Iris pigment epithelial cell (primary cell): Measurements from ENCODE around the gene SDC4.

ENCODE experiments used
- DNase-seq: peaks from one replicate; pipeline ENCODE4 v3.0.0-alpha.2; 2011; ENCODE audit warnings: low read depth

Gene SDC4, protein sequence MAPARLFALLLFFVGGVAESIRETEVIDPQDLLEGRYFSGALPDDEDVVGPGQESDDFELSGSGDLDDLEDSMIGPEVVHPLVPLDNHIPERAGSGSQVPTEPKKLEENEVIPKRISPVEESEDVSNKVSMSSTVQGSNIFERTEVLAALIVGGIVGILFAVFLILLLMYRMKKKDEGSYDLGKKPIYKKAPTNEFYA

GRCh38 chr20:45347936-45348778, at the start of gene SDC4:
SDC4 (minus strand) TSS chr20:45348424; CDS start chr20:45348384, 40 bp downstream.
- DNase-seq = peak; percentile 62

DNA sequence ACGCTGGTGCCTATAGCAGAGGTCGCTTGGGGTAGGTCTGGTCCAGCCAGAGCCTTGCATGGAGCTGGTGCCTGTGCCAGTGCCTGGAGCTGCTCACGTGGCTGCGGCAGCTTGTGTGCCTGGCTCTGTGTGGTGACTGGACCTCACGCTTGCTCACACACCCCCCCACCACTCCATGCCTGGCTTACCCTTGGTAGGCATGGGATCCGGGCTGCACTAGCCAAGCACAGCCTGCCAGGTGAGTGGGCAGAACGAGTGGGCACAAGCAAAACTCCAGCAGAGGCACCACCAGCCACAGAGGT, 46.8 kb upstream of the SDC4 start:
- no peak for DNase-seq

DNA sequence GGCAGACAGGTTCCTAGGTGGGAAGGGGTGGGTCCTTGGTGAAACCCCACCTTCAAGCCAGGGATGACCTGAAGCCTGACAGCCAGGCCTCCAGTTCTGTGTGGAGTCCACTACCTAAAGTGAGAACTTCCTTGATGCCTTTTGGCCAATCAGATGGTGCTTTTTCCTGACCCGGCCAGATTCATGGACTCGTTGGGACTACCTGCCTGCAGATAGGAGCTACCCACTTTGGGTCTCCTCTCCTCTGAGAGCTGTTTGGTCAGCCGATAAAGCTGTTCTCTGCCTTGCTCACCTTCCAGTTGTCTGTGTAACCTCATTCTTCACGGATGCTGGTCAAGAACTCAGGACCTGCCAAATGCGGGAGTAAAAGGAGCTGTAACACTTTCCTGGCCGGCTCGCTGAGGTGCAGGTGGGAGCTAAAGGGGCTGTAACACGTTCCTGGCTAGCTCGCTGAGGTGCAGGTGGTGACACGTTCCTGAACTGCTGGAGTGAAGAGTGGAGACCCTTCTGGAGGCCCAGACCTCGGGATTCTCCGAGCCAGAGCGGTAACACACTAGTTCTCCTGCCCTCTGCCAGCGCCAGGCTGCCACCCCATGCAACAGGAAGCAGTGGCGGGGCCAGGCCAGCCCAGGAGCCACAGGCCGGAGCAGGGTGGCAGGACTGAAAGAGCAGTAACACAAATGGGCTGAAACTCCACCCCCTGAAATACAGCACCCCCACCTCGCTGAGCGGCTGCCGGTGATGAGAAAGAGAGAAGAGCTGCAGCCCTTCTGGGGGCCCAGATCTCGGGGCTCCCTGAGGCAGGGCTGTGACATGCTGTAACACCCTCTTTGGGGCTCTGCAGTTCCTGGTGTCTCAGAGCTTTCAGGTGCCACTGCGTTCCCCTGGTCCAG, 46.2 kb upstream of the SDC4 start:
- no peak for DNase-seq

- no peak for DNase-seq
These were observed 44.5 kb upstream of the SDC4 start for GRCh38 chr20:45392733-45393132.

DNA sequence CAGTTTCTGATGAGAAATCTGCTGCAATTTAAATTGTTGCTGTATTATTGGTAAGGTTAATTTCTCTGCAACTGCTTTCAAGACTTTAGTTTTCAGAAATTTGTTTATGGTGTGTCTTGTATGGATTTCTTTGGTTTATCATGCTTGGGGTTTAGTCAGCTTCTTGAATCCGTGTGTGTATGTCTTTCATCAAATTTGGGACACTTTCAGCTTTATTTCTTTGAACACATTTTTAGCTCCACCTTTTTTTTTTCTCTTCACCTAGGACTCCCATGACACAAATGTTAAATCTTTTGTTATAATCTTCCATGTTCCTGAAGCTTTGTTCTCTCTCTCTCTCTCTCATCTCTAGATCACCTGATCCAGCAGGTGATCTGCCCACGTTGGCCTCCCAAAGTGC, 43.3 kb upstream of the SDC4 start:
- DNase-seq = no peak

- no peak for DNase-seq
These were observed 42.7 kb upstream of the SDC4 start for GRCh38 chr20:45390931-45391330.

DNA sequence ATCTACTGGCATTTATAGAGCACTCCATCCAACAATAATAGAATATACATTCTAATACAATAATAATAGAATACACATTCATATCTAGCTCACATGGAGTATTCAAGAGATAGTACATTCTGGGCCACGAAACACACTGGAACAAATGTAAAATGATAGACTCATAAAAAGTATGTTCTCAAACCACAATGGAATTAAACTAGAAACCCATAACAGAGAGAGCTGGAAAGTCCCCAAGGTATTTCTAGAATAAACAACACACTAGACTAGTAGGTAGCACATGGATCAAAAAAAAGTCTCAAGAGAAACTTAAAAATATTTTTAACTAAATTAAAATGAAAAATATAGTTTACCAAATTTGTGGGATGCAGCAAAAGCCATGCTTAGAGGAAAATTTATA, 39.0 kb upstream of the SDC4 start:
- DNase-seq = no peak

DNA sequence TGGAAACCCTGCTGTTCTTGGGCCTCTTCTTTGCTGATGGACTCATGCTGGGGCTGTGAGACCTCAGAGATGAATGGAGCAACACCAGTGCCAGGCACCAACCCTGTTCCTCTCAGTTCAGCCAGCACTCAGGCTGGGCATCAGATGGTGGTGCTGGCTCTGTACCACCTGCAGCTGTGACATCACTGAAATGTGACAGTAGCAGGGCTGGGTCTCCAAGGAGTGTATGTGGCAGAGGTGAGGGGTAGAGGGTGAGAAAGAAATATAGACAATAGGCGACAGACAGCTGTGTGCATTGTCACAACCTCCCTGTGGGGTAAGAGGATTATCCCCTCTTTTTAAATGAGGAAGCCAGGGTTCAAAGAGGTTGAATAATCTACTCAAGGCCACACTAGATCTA, 30.0 kb upstream of the SDC4 start, which contains the start of gene TP53TG5:
TSS of gene TP53TG5 (minus strand) at position 135 of the 400 bp plus-strand sequence. CDS start at position 46, 89 bp downstream.
- DNase-seq = no peak

DNA sequence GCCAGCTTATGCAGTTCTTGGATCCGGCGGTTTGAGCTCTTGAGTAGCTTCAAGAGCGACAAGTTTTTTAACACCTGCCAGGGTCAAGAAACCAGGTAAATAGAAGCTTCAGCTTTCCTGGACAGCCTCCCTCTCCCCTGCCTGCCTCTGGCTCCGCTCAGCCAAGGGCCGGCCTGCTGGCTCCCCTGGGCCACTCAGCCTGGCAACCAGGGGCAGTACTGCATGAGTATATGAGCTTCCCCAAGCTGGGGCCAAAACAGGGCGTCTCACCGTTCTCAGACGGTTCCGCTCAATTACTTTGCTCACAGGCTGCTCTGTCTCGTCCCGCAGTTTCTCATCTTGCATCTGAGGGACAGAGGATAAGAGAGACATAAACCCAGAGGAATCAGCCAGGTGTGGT, 29.0 kb upstream of the SDC4 start:
- DNase-seq = no peak

DNA sequence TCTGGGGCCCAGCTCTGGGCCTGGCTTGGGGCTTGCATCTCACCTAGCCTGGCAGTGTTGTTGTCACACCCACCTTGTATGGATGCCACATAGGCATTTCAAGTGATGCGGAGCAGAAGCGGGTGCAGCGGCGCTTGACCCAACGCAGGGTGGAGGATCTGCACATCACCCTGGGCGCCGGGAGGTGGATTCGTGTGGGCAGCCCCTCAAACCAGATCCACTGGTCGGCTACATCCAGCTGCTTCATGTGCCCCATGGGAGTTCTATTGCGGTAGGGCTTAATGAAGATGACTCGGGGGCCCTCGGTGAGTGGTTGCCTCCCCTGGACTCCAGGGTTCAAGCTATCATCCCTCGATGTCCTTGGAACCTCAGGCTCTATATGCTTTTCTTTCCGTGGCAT, 26.7 kb upstream of the SDC4 start:
- no peak for DNase-seq

DNA sequence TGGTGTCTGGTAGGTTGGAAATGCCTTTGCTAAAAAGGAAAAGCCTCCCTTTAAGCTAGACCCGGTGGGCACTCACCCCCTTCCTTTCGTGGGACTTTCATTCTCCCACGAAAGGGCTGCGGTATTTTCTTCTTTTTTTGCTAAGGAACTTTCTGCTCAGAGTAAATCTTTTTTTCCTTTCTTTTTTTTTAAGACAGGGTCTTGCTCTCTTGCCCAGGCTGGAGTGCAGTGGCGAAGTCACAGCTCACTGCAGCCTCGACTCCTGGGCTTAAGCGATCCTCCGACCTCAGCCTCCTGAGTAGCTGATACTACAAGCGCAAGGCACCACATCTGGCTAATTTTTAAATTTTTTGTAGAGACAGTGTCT, 25.9 kb upstream of the SDC4 start:
- DNase-seq = no peak

- DNase-seq = peak; percentile 72
These were observed 25.3 kb upstream of the SDC4 start for GRCh38 chr20:45373353-45374100.

DNA sequence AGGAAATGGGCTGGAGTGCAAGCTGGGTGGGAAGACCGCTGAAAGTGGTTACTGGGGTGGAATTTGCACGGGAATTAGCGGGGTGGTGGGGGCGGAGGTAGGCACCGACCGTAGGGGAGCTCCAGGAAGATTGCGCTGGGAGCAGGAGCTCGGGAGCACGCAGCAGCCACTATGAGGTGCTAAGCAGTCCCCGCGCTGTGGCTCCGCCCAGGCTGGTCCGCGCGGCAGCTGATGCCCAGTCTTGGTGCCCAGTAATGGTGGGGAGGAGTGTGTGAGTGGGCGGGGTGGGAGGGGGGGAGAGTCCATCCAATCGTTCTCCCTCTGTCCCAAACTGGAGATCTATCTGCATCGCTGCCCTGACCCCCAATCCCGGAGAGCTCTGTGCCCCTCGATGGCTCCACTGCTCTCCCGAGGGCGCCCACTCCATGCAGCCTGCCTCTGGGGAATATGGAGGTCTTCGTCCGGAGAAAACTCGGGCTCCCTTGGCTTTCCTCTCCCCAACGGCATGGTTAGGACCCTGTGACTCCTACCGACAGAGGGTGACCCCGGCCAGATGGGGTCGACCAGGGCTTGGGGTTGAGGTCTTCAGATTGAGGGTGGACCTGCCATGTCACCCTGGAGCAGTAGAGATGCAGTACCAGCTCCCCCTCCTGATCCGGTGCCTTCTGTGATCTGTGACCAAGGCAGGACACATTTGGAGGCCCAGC, 24.6 kb upstream of the SDC4 start:
- no peak for DNase-seq

- DNase-seq = no peak
These were observed 24.0 kb upstream of the SDC4 start for GRCh38 chr20:45372241-45372640.

DNA sequence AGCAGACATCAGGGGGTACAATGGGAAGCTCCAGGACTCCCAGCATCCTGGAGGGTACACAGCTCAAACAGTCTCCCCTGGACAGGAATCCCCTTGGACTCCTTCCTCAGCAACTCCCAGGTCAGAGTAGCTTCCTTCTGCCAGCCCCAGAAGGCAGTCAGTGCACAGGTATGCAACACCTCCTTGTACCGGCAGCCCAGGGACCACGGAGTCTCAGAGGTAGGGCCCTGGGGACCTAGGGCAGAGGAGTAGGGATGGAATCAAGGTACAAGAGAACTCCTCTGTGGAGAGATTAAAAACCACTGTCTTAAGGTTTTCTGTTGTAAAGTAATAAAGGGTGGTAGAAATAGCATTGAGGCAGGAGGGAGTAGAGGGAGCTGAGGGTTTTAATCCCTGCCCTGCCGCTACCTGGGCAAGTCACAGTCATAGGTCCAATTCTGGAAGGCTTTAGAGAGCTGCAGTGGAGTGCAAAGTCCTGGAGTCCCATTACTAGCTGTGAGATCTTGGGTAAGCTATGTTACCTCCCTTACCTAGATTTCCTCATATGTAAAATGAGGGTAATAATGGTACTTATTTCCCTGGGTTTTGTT, 22.4 kb upstream of the SDC4 start:
- DNase-seq = no peak

GRCh38 chr20:45368221-45368980, 20.2 kb upstream of the SDC4 start:
- DNase-seq = no peak

GRCh38 chr20:45367126-45367525, 18.9 kb upstream of the SDC4 start:
- no peak for DNase-seq

DNA sequence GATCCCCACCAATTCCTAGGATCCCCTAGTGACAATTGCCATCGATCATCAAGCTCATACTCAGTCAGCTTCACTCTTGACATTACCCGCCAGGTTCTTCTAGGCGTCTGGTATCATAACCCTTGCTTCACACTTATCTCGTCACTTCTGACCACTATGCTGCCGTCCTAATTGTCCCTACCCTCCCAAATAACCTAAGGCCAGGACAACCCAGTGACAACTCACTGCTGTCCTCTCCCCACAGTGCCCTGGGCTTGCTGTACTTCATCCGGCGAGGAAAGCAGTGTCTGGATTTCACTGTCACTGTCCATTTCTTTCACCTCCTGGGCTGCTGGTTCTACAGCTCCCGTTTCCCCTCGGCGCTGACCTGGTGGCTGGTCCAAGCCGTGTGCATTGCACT, 18.4 kb upstream of the SDC4 start:
- no peak for DNase-seq

DNA sequence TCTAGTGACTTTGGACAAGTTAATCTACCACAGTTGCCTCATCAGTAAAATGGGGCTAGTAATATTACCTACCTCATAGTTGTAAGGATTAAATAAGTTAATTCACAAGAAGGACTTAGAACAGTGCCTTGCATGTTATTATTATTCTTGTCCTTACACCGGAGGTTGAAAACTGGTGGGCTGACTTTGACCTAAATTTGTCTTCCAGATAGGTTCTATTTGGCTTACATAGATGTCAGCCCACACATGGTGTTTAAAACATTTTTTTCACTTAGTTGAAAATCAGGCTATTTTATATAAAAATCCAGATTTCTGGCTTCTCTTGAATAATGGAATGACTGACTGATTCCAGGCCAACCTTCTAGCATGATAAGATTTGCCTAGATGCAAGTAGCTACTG, 18.0 kb upstream of the SDC4 start:
- DNase-seq = no peak

GRCh38 chr20:45365444-45365970, 17.3 kb upstream of the SDC4 start:
- no peak for DNase-seq
